HEK293 (cell line): ENCODE measurements around the gene SMYD1.

Experiments used
- CTCF ChIA-PET: fragments of 350-600 bp; formaldehyde crosslinking; extraction: SDS; loops from one replicate; lab custom pipeline; 2021; ENCODE audit warnings: antibody characterized with exemption; lab: Yijun Ruan, JAX
- POLR2A ChIA-PET: fragments of 300-600 bp; formaldehyde crosslinking; extraction: SDS; loops from one replicate; lab custom pipeline; 2020; ENCODE audit warnings: antibody characterized with exemption, inconsistent platforms; lab: Yijun Ruan, JAX
- H3K27ac ChIP-seq: fragments of 200-500 bp; sonication (Bioruptor generic); 2 replicates; pipeline ENCODE4 v1.5.1; 2014; ENCODE audit warnings: low read depth, low read length, control low read depth, inconsistent platforms; ENCODE audit errors: extremely low read depth
- H3K36me3 ChIP-seq, 2 experiments: fragments of 200-500 bp in 1 of 2; sonication (Bioruptor generic) in 1 of 2; 1 replicate in 1 of 2; 2 replicates in 1 of 2; pipeline ENCODE4 v1.5.1; 2014 to 2017; ENCODE audit warnings: inconsistent platforms in 2 of 2, low read length in 2 of 2; ENCODE audit not compliant: control insufficient read depth in 2 of 2, insufficient read depth in 1 of 2
- H3K4me1 ChIP-seq: fragments of 200-500 bp; sonication (Bioruptor generic); 2 replicates; pipeline ENCODE4 v1.5.1; 2014; ENCODE audit warnings: mild to moderate bottlenecking, low read length, inconsistent platforms; ENCODE audit not compliant: control insufficient read depth, insufficient read depth
- H3K4me3 ChIP-seq: 2 replicates; pipeline ENCODE4 v1.5.1; 2011; ENCODE audit warnings: low read depth, mild to moderate bottlenecking, control low read depth, low read length, moderate library complexity
- H3K9me3 ChIP-seq: fragments of 200-500 bp; sonication (Bioruptor generic); 2 replicates; pipeline ENCODE4 v1.5.1; 2014; ENCODE audit warnings: low read depth, low read length, inconsistent platforms; ENCODE audit not compliant: control insufficient read depth, insufficient read depth
- GFI1B ChIP-seq: fragments of 450-650 bp; formaldehyde crosslinking; IDR thresholded peaks from 2 replicates; pipeline ENCODE4 v1.5.1; 2016; ENCODE audit warnings: missing biosample characterization, missing genetic modification characterization
- KLF9 ChIP-seq: fragments of 450-650 bp; formaldehyde crosslinking; IDR thresholded peaks from 2 replicates; pipeline ENCODE4 v1.5.1; 2016; ENCODE audit warnings: missing biosample characterization, missing genetic modification characterization, low read depth
- RBAK ChIP-seq: fragments of 450-650 bp; formaldehyde crosslinking; IDR thresholded peaks from 2 replicates; pipeline ENCODE4 v1.5.1; 2016; ENCODE audit warnings: missing biosample characterization, missing genetic modification characterization
- SALL2 ChIP-seq: fragments of 450-650 bp; formaldehyde crosslinking; IDR thresholded peaks from 2 replicates; pipeline ENCODE4 v1.5.0; 2017; ENCODE audit warnings: missing biosample characterization, mild to moderate bottlenecking, missing genetic modification characterization, borderline replicate concordance
- ZFP37 ChIP-seq: fragments of 450-650 bp; formaldehyde crosslinking; IDR thresholded peaks from 2 replicates; pipeline ENCODE4 v1.5.1; 2016; ENCODE audit warnings: missing biosample characterization, missing genetic modification characterization
- ZIC2 ChIP-seq: fragments of 450-650 bp; formaldehyde crosslinking; IDR thresholded peaks from 2 replicates; pipeline ENCODE4 v1.5.1; 2016; ENCODE audit warnings: missing biosample characterization, missing genetic modification characterization
- ZNF10 ChIP-seq: fragments of 450-650 bp; formaldehyde crosslinking; IDR thresholded peaks from 2 replicates; pipeline ENCODE4 v1.5.1; 2017; ENCODE audit warnings: missing biosample characterization, missing genetic modification characterization
- ZNF112 ChIP-seq: fragments of 450-650 bp; formaldehyde crosslinking; IDR thresholded peaks from 2 replicates; pipeline ENCODE4 v1.5.0; 2017; ENCODE audit warnings: missing biosample characterization, missing genetic modification characterization
- ZNF140 ChIP-seq: fragments of 450-650 bp; formaldehyde crosslinking; IDR thresholded peaks from 2 replicates; pipeline ENCODE4 v1.5.1; 2016; ENCODE audit warnings: missing biosample characterization, missing genetic modification characterization
- ZNF223 ChIP-seq: fragments of 450-650 bp; formaldehyde crosslinking; IDR thresholded peaks from 2 replicates; pipeline ENCODE4 v1.5.1; 2016; ENCODE audit warnings: missing biosample characterization, missing genetic modification characterization
- ZNF391 ChIP-seq: fragments of 450-650 bp; formaldehyde crosslinking; IDR thresholded peaks from 2 replicates; pipeline ENCODE4 v1.5.1; 2016; ENCODE audit warnings: low read depth, missing biosample characterization, missing genetic modification characterization, borderline replicate concordance
- ZNF423 ChIP-seq: fragments of 450-650 bp; formaldehyde crosslinking; IDR thresholded peaks from 2 replicates; pipeline ENCODE4 v1.5.1; 2016; ENCODE audit warnings: missing biosample characterization, missing genetic modification characterization
- ZNF433 ChIP-seq: fragments of 450-650 bp; formaldehyde crosslinking; IDR thresholded peaks from 2 replicates; pipeline ENCODE4 v1.5.1; 2016; ENCODE audit warnings: missing biosample characterization, missing genetic modification characterization, low read depth
- ZNF544 ChIP-seq: fragments of 450-650 bp; formaldehyde crosslinking; IDR thresholded peaks from 2 replicates; pipeline ENCODE4 v1.5.0; 2017; ENCODE audit warnings: missing biosample characterization, missing genetic modification characterization
- ZNF560 ChIP-seq: fragments of 450-650 bp; formaldehyde crosslinking; IDR thresholded peaks from 2 replicates; pipeline ENCODE4 v1.5.1; 2017; ENCODE audit warnings: missing biosample characterization, missing genetic modification characterization, borderline replicate concordance
- ZNF561 ChIP-seq: fragments of 450-650 bp; IDR thresholded peaks from 2 replicates; pipeline ENCODE4 v1.5.1; 2018; ENCODE audit warnings: missing biosample characterization, missing genetic modification characterization, borderline replicate concordance
- ZNF610 ChIP-seq: fragments of 450-650 bp; formaldehyde crosslinking; IDR thresholded peaks from 2 replicates; pipeline ENCODE4 v1.5.1; 2016; ENCODE audit warnings: missing biosample characterization, missing genetic modification characterization, borderline replicate concordance
- ZNF624 ChIP-seq: fragments of 450-650 bp; formaldehyde crosslinking; IDR thresholded peaks from 2 replicates; pipeline ENCODE4 v1.5.1; 2017; ENCODE audit warnings: missing biosample characterization, missing genetic modification characterization
- ZNF76 ChIP-seq: fragments of 450-650 bp; formaldehyde crosslinking; IDR thresholded peaks from 2 replicates; pipeline ENCODE4; 2016; ENCODE audit warnings: low read depth, missing biosample characterization, missing genetic modification characterization, borderline replicate concordance
- ZNF791 ChIP-seq: fragments of 450-650 bp; formaldehyde crosslinking; IDR thresholded peaks from 2 replicates; pipeline ENCODE4 v1.5.1; 2016; ENCODE audit warnings: missing biosample characterization, missing genetic modification characterization
- TF ChIP-seq, protein P1 (sequence below): fragments of 450-650 bp; formaldehyde crosslinking; IDR thresholded peaks from 2 replicates; pipeline ENCODE4 v1.5.1; 2016; ENCODE audit warnings: missing biosample characterization, missing genetic modification characterization
- TF ChIP-seq, protein P2 (sequence below): fragments of 450-650 bp; formaldehyde crosslinking; IDR thresholded peaks from 2 replicates; pipeline ENCODE4 v1.5.1; 2017; ENCODE audit warnings: missing biosample characterization, missing genetic modification characterization
- TF ChIP-seq, protein P3 (sequence below): fragments of 450-650 bp; formaldehyde crosslinking; IDR thresholded peaks from 2 replicates; pipeline ENCODE4 v1.5.1; 2016; ENCODE audit warnings: missing biosample characterization, missing genetic modification characterization
- TF ChIP-seq, protein P4 (sequence below): fragments of 450-650 bp; formaldehyde crosslinking; IDR thresholded peaks from 2 replicates; pipeline ENCODE4 v1.5.1; 2017; ENCODE audit warnings: missing biosample characterization, mild to moderate bottlenecking, missing genetic modification characterization, moderate library complexity
- TF ChIP-seq, protein P5 (sequence below): fragments of 450-650 bp; formaldehyde crosslinking; IDR thresholded peaks from 2 replicates; pipeline ENCODE4 v1.5.1; 2016; ENCODE audit warnings: missing biosample characterization, missing genetic modification characterization

Gene SMYD1

DNA sequence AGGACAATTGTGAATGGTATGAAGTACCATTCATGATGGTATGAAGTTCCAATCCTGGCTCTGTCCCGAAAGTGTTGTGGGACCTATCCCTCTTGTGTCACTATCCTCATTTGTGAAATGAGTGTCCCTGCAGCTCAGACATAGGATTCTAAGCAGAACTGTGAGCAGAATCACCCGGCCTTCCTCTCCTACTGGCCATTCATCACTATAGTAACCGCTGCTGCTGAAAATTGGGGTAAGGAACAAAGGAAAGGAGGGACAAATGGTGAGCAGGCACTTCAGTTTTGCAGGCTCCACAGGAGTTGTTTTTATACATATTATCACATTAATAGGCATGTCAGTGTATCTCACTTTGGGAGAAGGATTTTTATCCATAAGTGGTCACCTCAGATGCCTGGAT is 27.4 kb downstream of the SMYD1 start:
- Histone ChIP-seq H3K9me3 (no peaks in the 10 kb centered on the region), H3K4me3 (no peak overlapping the region), H3K27ac (no peak overlapping the region), H3K36me3 (no peaks in the 10 kb centered on the region), H3K4me1 (no peaks in the 10 kb centered on the region)
- ChIA-PET CTCF (no interaction called here), POLR2A (no interaction called here)
- TF ChIP-seq SALL2 (tag by site-specific recombination) (no peak), ZNF560 (no peak), ZNF76 (tag by site-specific recombination) (no peak), ZNF433 (tag by site-specific recombination) (no peak), ZNF423 (tag by site-specific recombination) (no peak)
- TF ChIP-seq, protein P1, sequence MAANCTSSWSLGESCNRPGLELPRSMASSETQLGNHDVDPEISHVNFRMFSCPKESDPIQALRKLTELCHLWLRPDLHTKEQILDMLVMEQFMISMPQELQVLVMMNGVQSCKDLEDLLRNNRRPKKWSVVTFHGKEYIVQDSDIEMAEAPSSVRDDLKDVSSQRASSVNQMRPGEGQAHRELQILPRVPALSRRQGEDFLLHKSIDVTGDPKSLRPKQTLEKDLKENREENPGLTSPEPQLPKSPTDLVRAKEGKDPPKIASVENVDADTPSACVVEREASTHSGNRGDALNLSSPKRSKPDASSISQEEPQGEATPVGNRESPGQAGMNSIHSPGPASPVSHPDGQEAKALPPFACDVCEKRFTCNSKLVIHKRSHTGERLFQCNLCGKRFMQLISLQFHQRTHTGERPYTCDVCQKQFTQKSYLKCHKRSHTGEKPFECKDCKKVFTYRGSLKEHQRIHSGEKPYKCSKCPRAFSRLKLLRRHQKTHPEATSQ (tag by site-specific recombination): no peak

DNA sequence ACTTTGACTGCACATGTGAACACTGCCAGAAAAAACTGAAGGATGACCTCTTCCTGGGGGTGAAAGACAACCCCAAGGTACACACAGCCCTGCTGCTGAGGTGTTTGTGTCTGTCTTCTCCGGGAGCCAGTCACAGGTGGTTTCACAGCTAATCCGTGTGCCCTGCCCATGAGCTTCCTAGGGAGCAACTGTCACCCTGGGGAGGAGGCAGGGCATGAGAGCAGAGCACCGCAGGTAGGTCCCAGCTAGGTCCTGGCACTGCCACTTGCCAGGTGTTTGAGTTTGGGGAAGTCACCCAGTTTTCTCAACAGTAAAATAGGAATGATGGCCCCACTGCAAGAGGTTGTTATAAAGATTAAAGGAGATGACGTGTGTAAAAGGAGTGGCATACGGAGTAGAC is 29.1 kb downstream of the SMYD1 start:
- TF ChIP-seq ZFP37 (tag by site-specific recombination): no peak
- no peak for TF ChIP-seq SALL2 (tag by site-specific recombination)
- no peak for TF ChIP-seq ZNF140 (tag by site-specific recombination)
- no peak for TF ChIP-seq ZNF610 (tag by site-specific recombination)
- TF ChIP-seq GFI1B (tag by site-specific recombination): no peak
- TF ChIP-seq, protein P2, sequence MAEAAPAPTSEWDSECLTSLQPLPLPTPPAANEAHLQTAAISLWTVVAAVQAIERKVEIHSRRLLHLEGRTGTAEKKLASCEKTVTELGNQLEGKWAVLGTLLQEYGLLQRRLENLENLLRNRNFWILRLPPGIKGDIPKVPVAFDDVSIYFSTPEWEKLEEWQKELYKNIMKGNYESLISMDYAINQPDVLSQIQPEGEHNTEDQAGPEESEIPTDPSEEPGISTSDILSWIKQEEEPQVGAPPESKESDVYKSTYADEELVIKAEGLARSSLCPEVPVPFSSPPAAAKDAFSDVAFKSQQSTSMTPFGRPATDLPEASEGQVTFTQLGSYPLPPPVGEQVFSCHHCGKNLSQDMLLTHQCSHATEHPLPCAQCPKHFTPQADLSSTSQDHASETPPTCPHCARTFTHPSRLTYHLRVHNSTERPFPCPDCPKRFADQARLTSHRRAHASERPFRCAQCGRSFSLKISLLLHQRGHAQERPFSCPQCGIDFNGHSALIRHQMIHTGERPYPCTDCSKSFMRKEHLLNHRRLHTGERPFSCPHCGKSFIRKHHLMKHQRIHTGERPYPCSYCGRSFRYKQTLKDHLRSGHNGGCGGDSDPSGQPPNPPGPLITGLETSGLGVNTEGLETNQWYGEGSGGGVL: no peak
- TF ChIP-seq ZNF544: no peak
- no peak for TF ChIP-seq ZNF223
- TF ChIP-seq ZNF561 (tag by site-specific recombination): no peak
- TF ChIP-seq RBAK (tag by site-specific recombination): no peak
- no peak for TF ChIP-seq ZIC2
- no peak for TF ChIP-seq KLF9
- TF ChIP-seq, protein P3, sequence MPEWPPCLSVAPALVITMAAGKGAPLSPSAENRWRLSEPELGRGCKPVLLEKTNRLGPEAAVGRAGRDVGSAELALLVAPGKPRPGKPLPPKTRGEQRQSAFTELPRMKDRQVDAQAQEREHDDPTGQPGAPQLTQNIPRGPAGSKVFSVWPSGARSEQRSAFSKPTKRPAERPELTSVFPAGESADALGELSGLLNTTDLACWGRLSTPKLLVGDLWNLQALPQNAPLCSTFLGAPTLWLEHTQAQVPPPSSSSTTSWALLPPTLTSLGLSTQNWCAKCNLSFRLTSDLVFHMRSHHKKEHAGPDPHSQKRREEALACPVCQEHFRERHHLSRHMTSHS (tag by site-specific recombination): no peak
- TF ChIP-seq, all 188 proteins: peak for 0
- ChIA-PET CTCF (interaction anchor here (1.9 kb wide), 1 partner anchor 36 kb away, joined by 8 read pairs; no protein-coding TSS in a partner anchor), POLR2A (no interaction called here)
- Histone ChIP-seq H3K36me3 (no peaks in the 10 kb centered on the region), H3K9me3 (no peaks in the 10 kb centered on the region), H3K4me3 (no peak overlapping the region), H3K4me1 (no peaks in the 10 kb centered on the region), H3K27ac (no peak overlapping the region)

DNA sequence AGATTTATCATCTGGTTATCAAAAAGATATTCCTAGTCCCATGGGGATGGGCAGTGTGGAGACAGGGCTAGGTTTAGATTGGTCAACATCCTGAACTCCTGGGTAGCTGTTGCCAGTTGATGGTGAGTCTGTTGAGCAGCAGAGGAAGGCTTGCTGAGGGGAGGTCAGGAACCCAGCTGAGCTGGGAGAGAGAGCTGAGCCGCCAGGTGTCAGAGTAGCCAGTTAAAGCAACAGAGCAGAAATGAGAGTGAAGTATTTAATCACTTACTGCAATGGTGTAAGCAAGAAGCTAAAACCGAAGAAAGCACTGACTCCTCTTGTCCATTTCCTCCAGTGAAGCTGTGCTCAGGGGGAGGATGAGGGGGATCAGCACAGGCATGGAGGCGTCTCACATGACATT is 29.6 kb downstream of the SMYD1 start:
- no peaks in the 10 kb centered on the region for H3K9me3 ChIP-seq
- H3K4me1 ChIP-seq: no peaks in the 10 kb centered on the region
- H3K4me3 ChIP-seq: no peak overlapping the region
- no peak overlapping the region for H3K27ac ChIP-seq
- ChIA-PET CTCF (interaction anchor here (1.9 kb wide), 1 partner anchor 37 kb away, joined by 8 read pairs; no protein-coding TSS in a partner anchor), POLR2A (no interaction called here)
- no peaks in the 10 kb centered on the region for H3K36me3 ChIP-seq
- no peak for TF ChIP-seq ZNF112 (tag by site-specific recombination)
- TF ChIP-seq, protein P4, sequence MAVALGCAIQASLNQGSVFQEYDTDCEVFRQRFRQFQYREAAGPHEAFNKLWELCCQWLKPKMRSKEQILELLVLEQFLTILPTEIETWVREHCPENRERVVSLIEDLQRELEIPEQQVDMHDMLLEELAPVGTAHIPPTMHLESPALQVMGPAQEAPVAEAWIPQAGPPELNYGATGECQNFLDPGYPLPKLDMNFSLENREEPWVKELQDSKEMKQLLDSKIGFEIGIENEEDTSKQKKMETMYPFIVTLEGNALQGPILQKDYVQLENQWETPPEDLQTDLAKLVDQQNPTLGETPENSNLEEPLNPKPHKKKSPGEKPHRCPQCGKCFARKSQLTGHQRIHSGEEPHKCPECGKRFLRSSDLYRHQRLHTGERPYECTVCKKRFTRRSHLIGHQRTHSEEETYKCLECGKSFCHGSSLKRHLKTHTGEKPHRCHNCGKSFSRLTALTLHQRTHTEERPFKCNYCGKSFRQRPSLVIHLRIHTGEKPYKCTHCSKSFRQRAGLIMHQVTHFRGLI (tag by site-specific recombination): no peak
- TF ChIP-seq, protein P5, sequence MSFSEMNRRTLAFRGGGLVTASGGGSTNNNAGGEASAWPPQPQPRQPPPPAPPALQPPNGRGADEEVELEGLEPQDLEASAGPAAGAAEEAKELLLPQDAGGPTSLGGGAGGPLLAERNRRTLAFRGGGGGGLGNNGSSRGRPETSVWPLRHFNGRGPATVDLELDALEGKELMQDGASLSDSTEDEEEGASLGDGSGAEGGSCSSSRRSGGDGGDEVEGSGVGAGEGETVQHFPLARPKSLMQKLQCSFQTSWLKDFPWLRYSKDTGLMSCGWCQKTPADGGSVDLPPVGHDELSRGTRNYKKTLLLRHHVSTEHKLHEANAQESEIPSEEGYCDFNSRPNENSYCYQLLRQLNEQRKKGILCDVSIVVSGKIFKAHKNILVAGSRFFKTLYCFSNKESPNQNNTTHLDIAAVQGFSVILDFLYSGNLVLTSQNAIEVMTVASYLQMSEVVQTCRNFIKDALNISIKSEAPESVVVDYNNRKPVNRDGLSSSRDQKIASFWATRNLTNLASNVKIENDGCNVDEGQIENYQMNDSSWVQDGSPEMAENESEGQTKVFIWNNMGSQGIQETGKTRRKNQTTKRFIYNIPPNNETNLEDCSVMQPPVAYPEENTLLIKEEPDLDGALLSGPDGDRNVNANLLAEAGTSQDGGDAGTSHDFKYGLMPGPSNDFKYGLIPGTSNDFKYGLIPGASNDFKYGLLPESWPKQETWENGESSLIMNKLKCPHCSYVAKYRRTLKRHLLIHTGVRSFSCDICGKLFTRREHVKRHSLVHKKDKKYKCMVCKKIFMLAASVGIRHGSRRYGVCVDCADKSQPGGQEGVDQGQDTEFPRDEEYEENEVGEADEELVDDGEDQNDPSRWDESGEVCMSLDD (tag by site-specific recombination): no peak
- no peak for TF ChIP-seq ZNF624
- TF ChIP-seq ZNF391: no peak
- TF ChIP-seq ZNF791: no peak
- TF ChIP-seq ZNF10 (tag by site-specific recombination): no peak
